DND-41 (cell line): Measurements from ENCODE around the gene IL12RB2.

Experiments used
- ATAC-seq: fragments of 200-7000 bp; cut with Tn5 transposase; 3 replicates; pipeline ENCODE4 v1.9.1; 2021; ENCODE audit warnings: low read depth; ENCODE audit not compliant: insufficient read depth
- DNase-seq: peaks from one replicate; pipeline ENCODE4 v3.0.0-alpha.2; 2020
- H2AFZ ChIP-seq: 2 replicates; pipeline ENCODE4 v1.6.0; 2012; ENCODE audit warnings: low read depth, low read length
- H3K27ac ChIP-seq: 2 replicates; pipeline ENCODE4 v1.5.1; 2012; ENCODE audit warnings: low read length, inconsistent platforms
- H3K27me3 ChIP-seq: fragments of 200-600 bp; sonication (generic); 2 replicates; pipeline ENCODE4 v1.6.0; 2012; ENCODE audit warnings: low read length, mild to moderate bottlenecking, inconsistent platforms; ENCODE audit not compliant: insufficient read depth, poor library complexity
- H3K36me3 ChIP-seq: 2 replicates; pipeline ENCODE4 v1.5.1; 2012; ENCODE audit warnings: low read length, inconsistent platforms; ENCODE audit not compliant: insufficient read depth
- H3K4me1 ChIP-seq: 2 replicates; pipeline ENCODE4 v1.5.1; 2012; ENCODE audit warnings: mild to moderate bottlenecking, low read length; ENCODE audit not compliant: insufficient read depth
- H3K4me2 ChIP-seq: 2 replicates; pipeline ENCODE4 v1.6.0; 2012; ENCODE audit warnings: mild to moderate bottlenecking, moderate library complexity, low read length, inconsistent platforms; ENCODE audit not compliant: insufficient read depth
- H3K4me3 ChIP-seq, 2 experiments: fragments of 200-600 bp in 1 of 2; shearing (Covaris generic) in 1 of 2; 2 replicates each; pipeline ENCODE4 v1.5.1; 2012 to 2016; ENCODE audit warnings: inconsistent platforms in 2 of 2, low read length in 2 of 2, mild to moderate bottlenecking in 2 of 2, low read depth in 1 of 2, moderate library complexity in 1 of 2
- H3K79me2 ChIP-seq: 2 replicates; pipeline ENCODE4 v1.6.0; 2012; ENCODE audit warnings: low read length, inconsistent platforms; ENCODE audit not compliant: insufficient read depth
- H3K9ac ChIP-seq: 2 replicates; pipeline ENCODE4 v1.6.0; 2012; ENCODE audit warnings: low read depth, mild to moderate bottlenecking, inconsistent platforms, low read length, moderate library complexity
- H3K9me3 ChIP-seq: 2 replicates; pipeline ENCODE4 v1.5.1; 2012; ENCODE audit warnings: low read length, moderate library complexity, mild to moderate bottlenecking, inconsistent platforms; ENCODE audit not compliant: insufficient read depth, severe bottlenecking
- H4K20me1 ChIP-seq: 2 replicates; pipeline ENCODE4 v1.6.0; 2012; ENCODE audit warnings: low read length; ENCODE audit not compliant: insufficient read depth
- EZH2 ChIP-seq: IDR thresholded peaks from 3 replicates; pipeline ENCODE4 v1.6.1; 2012; ENCODE audit warnings: borderline replicate concordance, low read depth, mild to moderate bottlenecking, moderate library complexity, low read length, inconsistent platforms; ENCODE audit not compliant: severe bottlenecking
- TF ChIP-seq, protein P1 (sequence below): IDR thresholded peaks from 2 replicates; pipeline ENCODE4 v1.5.1; 2012; ENCODE audit warnings: borderline replicate concordance, low read length, moderate library complexity, mild to moderate bottlenecking; ENCODE audit not compliant: poor library complexity, severe bottlenecking; ENCODE audit errors: extremely low read depth

IL12RB2 gene

GRCh38 chr1:67339623-67340343 is 32.1 kb downstream of the IL12RB2 start:
- Histone ChIP-seq H2AFZ (no peak overlapping the region), H4K20me1 (no peaks in the 10 kb centered on the region), H3K36me3 (no peaks in the 10 kb centered on the region), H3K79me2 (no peaks in the 10 kb centered on the region), H3K9me3 (no peaks in the 10 kb centered on the region), H3K27me3 (peaks cover 2% of the 10 kb centered on the region), H3K4me3 (no peak overlapping the region), H3K4me1 (no peaks in the 10 kb centered on the region), H3K9ac (no peak overlapping the region), H3K27ac (no peak overlapping the region), H3K4me2 (no peak overlapping the region)
- DNase-seq (no peak), ATAC-seq (no peak)
- no peak for TF ChIP-seq EZH2
- TF ChIP-seq, protein P1, sequence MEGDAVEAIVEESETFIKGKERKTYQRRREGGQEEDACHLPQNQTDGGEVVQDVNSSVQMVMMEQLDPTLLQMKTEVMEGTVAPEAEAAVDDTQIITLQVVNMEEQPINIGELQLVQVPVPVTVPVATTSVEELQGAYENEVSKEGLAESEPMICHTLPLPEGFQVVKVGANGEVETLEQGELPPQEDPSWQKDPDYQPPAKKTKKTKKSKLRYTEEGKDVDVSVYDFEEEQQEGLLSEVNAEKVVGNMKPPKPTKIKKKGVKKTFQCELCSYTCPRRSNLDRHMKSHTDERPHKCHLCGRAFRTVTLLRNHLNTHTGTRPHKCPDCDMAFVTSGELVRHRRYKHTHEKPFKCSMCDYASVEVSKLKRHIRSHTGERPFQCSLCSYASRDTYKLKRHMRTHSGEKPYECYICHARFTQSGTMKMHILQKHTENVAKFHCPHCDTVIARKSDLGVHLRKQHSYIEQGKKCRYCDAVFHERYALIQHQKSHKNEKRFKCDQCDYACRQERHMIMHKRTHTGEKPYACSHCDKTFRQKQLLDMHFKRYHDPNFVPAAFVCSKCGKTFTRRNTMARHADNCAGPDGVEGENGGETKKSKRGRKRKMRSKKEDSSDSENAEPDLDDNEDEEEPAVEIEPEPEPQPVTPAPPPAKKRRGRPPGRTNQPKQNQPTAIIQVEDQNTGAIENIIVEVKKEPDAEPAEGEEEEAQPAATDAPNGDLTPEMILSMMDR, result no peak

DNA sequence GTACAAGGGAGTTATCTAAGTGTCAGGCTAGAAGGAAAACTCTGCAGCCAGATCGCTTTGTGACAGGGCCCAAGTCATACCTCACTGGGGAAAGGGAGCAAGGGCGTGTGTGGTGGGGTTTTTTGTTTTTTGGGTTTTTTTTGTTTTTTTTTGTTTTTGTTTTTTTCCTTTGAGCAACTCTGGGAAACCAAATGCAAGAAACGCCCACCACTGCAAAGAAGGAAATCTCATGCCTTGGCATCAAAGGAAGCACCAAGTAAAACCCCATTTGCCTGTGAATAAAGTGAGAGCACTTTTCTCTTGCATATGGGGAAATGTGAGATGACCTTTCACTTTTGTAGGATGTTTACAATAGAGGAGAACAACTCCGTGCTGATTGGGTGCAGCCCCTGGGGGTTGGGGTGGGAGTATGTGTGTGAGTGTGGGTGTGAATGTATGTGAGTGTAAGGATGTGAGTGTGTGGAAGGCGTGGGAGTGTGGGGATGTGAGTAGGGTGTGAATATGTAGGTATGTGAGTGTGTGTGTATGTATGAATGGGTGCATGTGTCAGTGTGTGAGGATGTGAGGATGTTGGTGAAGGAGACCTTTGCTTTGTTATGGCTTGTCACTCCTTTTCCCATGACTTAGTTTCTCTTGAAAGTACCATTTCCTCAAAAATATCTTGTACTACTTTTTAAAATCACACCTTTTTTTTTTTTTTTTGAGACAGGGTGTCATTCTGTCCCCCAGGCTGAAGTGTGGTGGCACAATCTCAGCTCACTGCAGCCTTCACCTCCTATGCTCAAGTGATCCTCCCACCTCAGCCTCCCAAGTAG is 34.6 kb downstream of the IL12RB2 start:
- H2AFZ ChIP-seq, result no peak overlapping the region
- no peak overlapping the region for H3K27ac ChIP-seq
- no peak for DNase-seq
- TF ChIP-seq EZH2, result no peak
- TF ChIP-seq, protein P1, result no peak
- H3K4me3 ChIP-seq, result no peak overlapping the region
- H3K36me3 ChIP-seq, result no peaks in the 10 kb centered on the region
- no peaks in the 10 kb centered on the region for H3K9me3 ChIP-seq
- H3K4me2 ChIP-seq, result no peak overlapping the region
- no peak for ATAC-seq
- no peak overlapping the region for H3K9ac ChIP-seq
- H3K27me3 ChIP-seq, result no peaks in the 10 kb centered on the region
- H3K79me2 ChIP-seq, result no peaks in the 10 kb centered on the region
- no peaks in the 10 kb centered on the region for H4K20me1 ChIP-seq
- no peaks in the 10 kb centered on the region for H3K4me1 ChIP-seq

GRCh38 chr1:67345556-67345955 is 37.9 kb downstream of the IL12RB2 start:
- TF ChIP-seq, protein P1, result no peak
- no peak for TF ChIP-seq EZH2
- Histone ChIP-seq H4K20me1 (no peaks in the 10 kb centered on the region), H3K9ac (no peak overlapping the region), H3K4me1 (no peaks in the 10 kb centered on the region), H3K27ac (no peak overlapping the region), H3K4me3 (no peak overlapping the region), H3K36me3 (no peaks in the 10 kb centered on the region), H3K27me3 (no peaks in the 10 kb centered on the region), H2AFZ (no peak overlapping the region), H3K4me2 (no peak overlapping the region), H3K79me2 (no peaks in the 10 kb centered on the region), H3K9me3 (no peaks in the 10 kb centered on the region)
- DNase-seq (no peak), ATAC-seq (no peak)
